ENCODE measurements around the gene CLMN. TPM values are rescaled to one million over a fixed set of nuclear protein-coding genes. Genes with fewer than 3 reads are reported as not detected.

The CLMN gene
- total and polyA plus RNA-seq, 9 of the 15 experiments (the other 6 are each of a cell fraction or from before 2014, with no cell fraction given), result 0.01 to 0.18 (median 0.07) TPM; not detected in 4

- ChIA-PET POLR2A (no interaction called here), CTCF (ENCODE audit: low intra/inter-chr PET ratio) (no interaction called here)
- no TSS peak for BruUV-seq (replicated peaks)
- H3K36me3 ChIP-seq (ENCODE audit: control insufficient read depth, insufficient read depth, low read length), result no peaks in the 10 kb centered on the region
- intact Hi-C loops (cut with micrococcal nuclease), result no loop called here
- FAIRE-seq (no peak), ATAC-seq (no peak), DNase-seq (ENCODE audit: extremely low read depth in 1 of 4, low spot score in 3 of 4) (no peak)
- no peaks in the 10 kb centered on the region for H4K20me1 ChIP-seq (replicated peaks; ENCODE audit: control insufficient read depth, insufficient read depth, low read length)
- no peaks in the 10 kb centered on the region for H3K4me1 ChIP-seq (replicated peaks in 1 of 2; ENCODE audit: control insufficient read depth in 2 of 2, insufficient read depth in 2 of 2, low read length in 2 of 2)
- no peak overlapping the region for H2AFZ ChIP-seq (ENCODE audit: low read depth, low read length)
- in situ Hi-C loops (cut with MboI), result no loop called here
- no peak overlapping the region for H3K27ac ChIP-seq (ENCODE audit: extremely low read depth, low read depth, low read length)
- H3K79me2 ChIP-seq (ENCODE audit: control insufficient read depth, insufficient read depth, low read length), result no peaks in the 10 kb centered on the region
- no peaks in the 10 kb centered on the region for H3K9me3 ChIP-seq (replicated peaks; ENCODE audit: control insufficient read depth, insufficient read depth, low read depth, low read length)
- H3K9ac ChIP-seq (ENCODE audit: insufficient read depth in 1 of 2, low read depth in 2 of 2, low read length in 2 of 2), result no peak overlapping the region
- H3K9me1 ChIP-seq (ENCODE audit: control insufficient read depth, insufficient read depth, low read length), result no peaks in the 10 kb centered on the region
- H3K4me2 ChIP-seq (ENCODE audit: insufficient read depth, low read length), result no peak overlapping the region
- H3K4me3 ChIP-seq, result no peak overlapping the region
- peaks cover 0 to 3% of the 10 kb centered on the region in 2 experiments; a peak in 2 of 5 replicates for H3K27me3 ChIP-seq (ENCODE audit: control insufficient read depth in 2 of 2, insufficient read depth in 2 of 2, low read length in 2 of 2)
- no peak for TF ChIP-seq ZNF146 (CRISPR knock-in tag; IDR thresholded peaks at IDR 0.05; ENCODE audit: unreplicated experiment)
- no peak for TF ChIP-seq CBX3 (IDR thresholded peaks at IDR 0.05; ENCODE audit: borderline replicate concordance in 1 of 2, low read length in 2 of 2)
- no peak for TF ChIP-seq FOXO4 (CRISPR knock-in tag; IDR thresholded peaks at IDR 0.05)
- TF ChIP-seq PKNOX1 (IDR thresholded peaks at IDR 0.05), result no peak
- no peak for TF ChIP-seq ZKSCAN1 (IDR thresholded peaks at IDR 0.05; ENCODE audit: low read depth, low read length)
- no peak for TF ChIP-seq ARID1B (IDR thresholded peaks at IDR 0.05)
- TF ChIP-seq, protein P1, sequence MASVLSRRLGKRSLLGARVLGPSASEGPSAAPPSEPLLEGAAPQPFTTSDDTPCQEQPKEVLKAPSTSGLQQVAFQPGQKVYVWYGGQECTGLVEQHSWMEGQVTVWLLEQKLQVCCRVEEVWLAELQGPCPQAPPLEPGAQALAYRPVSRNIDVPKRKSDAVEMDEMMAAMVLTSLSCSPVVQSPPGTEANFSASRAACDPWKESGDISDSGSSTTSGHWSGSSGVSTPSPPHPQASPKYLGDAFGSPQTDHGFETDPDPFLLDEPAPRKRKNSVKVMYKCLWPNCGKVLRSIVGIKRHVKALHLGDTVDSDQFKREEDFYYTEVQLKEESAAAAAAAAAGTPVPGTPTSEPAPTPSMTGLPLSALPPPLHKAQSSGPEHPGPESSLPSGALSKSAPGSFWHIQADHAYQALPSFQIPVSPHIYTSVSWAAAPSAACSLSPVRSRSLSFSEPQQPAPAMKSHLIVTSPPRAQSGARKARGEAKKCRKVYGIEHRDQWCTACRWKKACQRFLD (CRISPR knock-in tag; IDR thresholded peaks at IDR 0.05), result no peak
- no peak for TF ChIP-seq ZNF282 (CRISPR knock-in tag; IDR thresholded peaks at IDR 0.05)
- no peak for TF ChIP-seq NEUROD1 (IDR thresholded peaks at IDR 0.05; ENCODE audit: borderline replicate concordance, low read depth, low read length, partially characterized antibody)
- TF ChIP-seq SMAD2 (IDR thresholded peaks at IDR 0.05; ENCODE audit: low read depth, low read length), result no peak
- TF ChIP-seq NR2C1 (IDR thresholded peaks at IDR 0.05), result no peak
- TF ChIP-seq NR2C1 (tag; IDR thresholded peaks at IDR 0.05), result no peak
Measured at GRCh38 chr14:95354834-95355233, 35.1 kb upstream of the CLMN start.

All from K562 (cell line).